ENCODE data around the gene UBC.

UBC gene

GRCh38 chr12:124923905-124924734 lies 9.7 kb upstream of the UBC start (continued):
- 0 out of 2 replicates have a peak, but pooled peaks have one; percentile 60 for TF ChIP-seq ZNF324 (tag by site-specific recombination; IDR thresholded peaks at IDR 0.05)
- TF ChIP-seq ZNF501 (tag by site-specific recombination; IDR thresholded peaks at IDR 0.05), result no peak
- TF ChIP-seq OVOL3 (tag by site-specific recombination; IDR thresholded peaks at IDR 0.05), result no peak
- no peak for TF ChIP-seq ZNF837 (tag by site-specific recombination; IDR thresholded peaks at IDR 0.05)
- TF ChIP-seq, protein P1, sequence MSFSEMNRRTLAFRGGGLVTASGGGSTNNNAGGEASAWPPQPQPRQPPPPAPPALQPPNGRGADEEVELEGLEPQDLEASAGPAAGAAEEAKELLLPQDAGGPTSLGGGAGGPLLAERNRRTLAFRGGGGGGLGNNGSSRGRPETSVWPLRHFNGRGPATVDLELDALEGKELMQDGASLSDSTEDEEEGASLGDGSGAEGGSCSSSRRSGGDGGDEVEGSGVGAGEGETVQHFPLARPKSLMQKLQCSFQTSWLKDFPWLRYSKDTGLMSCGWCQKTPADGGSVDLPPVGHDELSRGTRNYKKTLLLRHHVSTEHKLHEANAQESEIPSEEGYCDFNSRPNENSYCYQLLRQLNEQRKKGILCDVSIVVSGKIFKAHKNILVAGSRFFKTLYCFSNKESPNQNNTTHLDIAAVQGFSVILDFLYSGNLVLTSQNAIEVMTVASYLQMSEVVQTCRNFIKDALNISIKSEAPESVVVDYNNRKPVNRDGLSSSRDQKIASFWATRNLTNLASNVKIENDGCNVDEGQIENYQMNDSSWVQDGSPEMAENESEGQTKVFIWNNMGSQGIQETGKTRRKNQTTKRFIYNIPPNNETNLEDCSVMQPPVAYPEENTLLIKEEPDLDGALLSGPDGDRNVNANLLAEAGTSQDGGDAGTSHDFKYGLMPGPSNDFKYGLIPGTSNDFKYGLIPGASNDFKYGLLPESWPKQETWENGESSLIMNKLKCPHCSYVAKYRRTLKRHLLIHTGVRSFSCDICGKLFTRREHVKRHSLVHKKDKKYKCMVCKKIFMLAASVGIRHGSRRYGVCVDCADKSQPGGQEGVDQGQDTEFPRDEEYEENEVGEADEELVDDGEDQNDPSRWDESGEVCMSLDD (tag by site-specific recombination; IDR thresholded peaks at IDR 0.05), result peak; percentile 18; the same call in 1 of the 2 replicates
- no peak for TF ChIP-seq ZFHX2 (tag by site-specific recombination; conservative IDR thresholded peaks at IDR 0.05)
- TF ChIP-seq, protein P2, sequence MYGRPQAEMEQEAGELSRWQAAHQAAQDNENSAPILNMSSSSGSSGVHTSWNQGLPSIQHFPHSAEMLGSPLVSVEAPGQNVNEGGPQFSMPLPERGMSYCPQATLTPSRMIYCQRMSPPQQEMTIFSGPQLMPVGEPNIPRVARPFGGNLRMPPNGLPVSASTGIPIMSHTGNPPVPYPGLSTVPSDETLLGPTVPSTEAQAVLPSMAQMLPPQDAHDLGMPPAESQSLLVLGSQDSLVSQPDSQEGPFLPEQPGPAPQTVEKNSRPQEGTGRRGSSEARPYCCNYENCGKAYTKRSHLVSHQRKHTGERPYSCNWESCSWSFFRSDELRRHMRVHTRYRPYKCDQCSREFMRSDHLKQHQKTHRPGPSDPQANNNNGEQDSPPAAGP (tag by site-specific recombination; IDR thresholded peaks at IDR 0.05), result 0 out of 2 replicates have a peak, but pooled peaks have one; percentile 11
- no peak for TF ChIP-seq SALL2 (tag by site-specific recombination; IDR thresholded peaks at IDR 0.05; ENCODE audit: borderline replicate concordance)
- TF ChIP-seq ZEB2 (tag by site-specific recombination; IDR thresholded peaks at IDR 0.05), result 0 out of 2 replicates have a peak, but pooled peaks have one; percentile 32
- no peak for TF ChIP-seq ZNF155 (tag by site-specific recombination; IDR thresholded peaks at IDR 0.05)
- TF ChIP-seq KLF9 (tag by site-specific recombination; IDR thresholded peaks at IDR 0.05; ENCODE audit: low read depth), result no peak
- no peak for TF ChIP-seq ZBTB1 (tag by site-specific recombination; IDR thresholded peaks at IDR 0.05)
- TF ChIP-seq ZNF707 (tag by site-specific recombination; IDR thresholded peaks at IDR 0.05), result no peak
- TF ChIP-seq, protein P3, sequence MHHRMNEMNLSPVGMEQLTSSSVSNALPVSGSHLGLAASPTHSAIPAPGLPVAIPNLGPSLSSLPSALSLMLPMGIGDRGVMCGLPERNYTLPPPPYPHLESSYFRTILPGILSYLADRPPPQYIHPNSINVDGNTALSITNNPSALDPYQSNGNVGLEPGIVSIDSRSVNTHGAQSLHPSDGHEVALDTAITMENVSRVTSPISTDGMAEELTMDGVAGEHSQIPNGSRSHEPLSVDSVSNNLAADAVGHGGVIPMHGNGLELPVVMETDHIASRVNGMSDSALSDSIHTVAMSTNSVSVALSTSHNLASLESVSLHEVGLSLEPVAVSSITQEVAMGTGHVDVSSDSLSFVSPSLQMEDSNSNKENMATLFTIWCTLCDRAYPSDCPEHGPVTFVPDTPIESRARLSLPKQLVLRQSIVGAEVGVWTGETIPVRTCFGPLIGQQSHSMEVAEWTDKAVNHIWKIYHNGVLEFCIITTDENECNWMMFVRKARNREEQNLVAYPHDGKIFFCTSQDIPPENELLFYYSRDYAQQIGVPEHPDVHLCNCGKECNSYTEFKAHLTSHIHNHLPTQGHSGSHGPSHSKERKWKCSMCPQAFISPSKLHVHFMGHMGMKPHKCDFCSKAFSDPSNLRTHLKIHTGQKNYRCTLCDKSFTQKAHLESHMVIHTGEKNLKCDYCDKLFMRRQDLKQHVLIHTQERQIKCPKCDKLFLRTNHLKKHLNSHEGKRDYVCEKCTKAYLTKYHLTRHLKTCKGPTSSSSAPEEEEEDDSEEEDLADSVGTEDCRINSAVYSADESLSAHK (tag by site-specific recombination; IDR thresholded peaks at IDR 0.05), result peak; percentile 97
- no peak for TF ChIP-seq ZBTB11 (tag by site-specific recombination; conservative IDR thresholded peaks at IDR 0.05; ENCODE audit: low read depth)
- no peak for TF ChIP-seq ZBTB20 (tag by site-specific recombination; IDR thresholded peaks at IDR 0.05)
- peak; percentile 69 for TF ChIP-seq ATF2 (tag by site-specific recombination; IDR thresholded peaks at IDR 0.05; ENCODE audit: low read depth)
- TF ChIP-seq, protein P4, sequence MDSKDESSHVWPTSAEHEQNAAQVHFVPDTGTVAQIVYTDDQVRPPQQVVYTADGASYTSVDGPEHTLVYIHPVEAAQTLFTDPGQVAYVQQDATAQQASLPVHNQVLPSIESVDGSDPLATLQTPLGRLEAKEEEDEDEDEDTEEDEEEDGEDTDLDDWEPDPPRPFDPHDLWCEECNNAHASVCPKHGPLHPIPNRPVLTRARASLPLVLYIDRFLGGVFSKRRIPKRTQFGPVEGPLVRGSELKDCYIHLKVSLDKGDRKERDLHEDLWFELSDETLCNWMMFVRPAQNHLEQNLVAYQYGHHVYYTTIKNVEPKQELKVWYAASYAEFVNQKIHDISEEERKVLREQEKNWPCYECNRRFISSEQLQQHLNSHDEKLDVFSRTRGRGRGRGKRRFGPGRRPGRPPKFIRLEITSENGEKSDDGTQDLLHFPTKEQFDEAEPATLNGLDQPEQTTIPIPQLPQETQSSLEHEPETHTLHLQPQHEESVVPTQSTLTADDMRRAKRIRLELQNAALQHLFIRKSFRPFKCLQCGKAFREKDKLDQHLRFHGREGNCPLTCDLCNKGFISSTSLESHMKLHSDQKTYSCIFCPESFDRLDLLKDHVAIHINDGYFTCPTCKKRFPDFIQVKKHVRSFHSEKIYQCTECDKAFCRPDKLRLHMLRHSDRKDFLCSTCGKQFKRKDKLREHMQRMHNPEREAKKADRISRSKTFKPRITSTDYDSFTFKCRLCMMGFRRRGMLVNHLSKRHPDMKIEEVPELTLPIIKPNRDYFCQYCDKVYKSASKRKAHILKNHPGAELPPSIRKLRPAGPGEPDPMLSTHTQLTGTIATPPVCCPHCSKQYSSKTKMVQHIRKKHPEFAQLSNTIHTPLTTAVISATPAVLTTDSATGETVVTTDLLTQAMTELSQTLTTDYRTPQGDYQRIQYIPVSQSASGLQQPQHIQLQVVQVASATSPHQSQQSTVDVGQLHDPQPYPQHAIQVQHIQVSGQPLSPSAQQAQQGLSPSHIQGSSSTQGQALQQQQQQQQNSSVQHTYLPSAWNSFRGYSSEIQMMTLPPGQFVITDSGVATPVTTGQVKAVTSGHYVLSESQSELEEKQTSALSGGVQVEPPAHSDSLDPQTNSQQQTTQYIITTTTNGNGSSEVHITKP (tag by site-specific recombination; IDR thresholded peaks at IDR 0.05), result no peak
- TF ChIP-seq ZNF600 (tag by site-specific recombination; IDR thresholded peaks at IDR 0.05), result no peak
- no peak for TF ChIP-seq MZF1 (tag by site-specific recombination; IDR thresholded peaks at IDR 0.05; ENCODE audit: borderline replicate concordance)
- no peak for TF ChIP-seq ZNF302 (tag by site-specific recombination; IDR thresholded peaks at IDR 0.05; ENCODE audit: low read depth)

Data from HEK293 (cell line).